Prostate gland (tissue), 2 donors: Measurements from ENCODE around the gene RBM33. TPM values are rescaled to one million over a fixed set of nuclear protein-coding genes. Genes with fewer than 3 reads are reported as not detected.

Source experiments
- DNase-seq: peaks from one replicate; pipeline ENCODE4 v3.0.0-alpha.2; 2019; ENCODE audit warnings: low spot score
- H3K27ac ChIP-seq, 2 donors: fragments of 200-600 bp; sonication (generic); 2 replicates each; pipeline ENCODE4 v1.5.1; 2017 to 2019
- H3K27me3 ChIP-seq: fragments of 200-600 bp; sonication (generic); replicated peaks from 2 replicates; pipeline ENCODE4 v1.5.1; 2019; ENCODE audit not compliant: insufficient read depth
- H3K36me3 ChIP-seq, 2 donors: fragments of 200-600 bp; sonication (generic); 1 replicate in 1 of 2; 2 replicates in 1 of 2; pipeline versions ENCODE4 v1.5.1 to v1.8.1; 2017 to 2019
- H3K4me1 ChIP-seq: fragments of 200-600 bp; sonication (generic); replicated peaks from 2 replicates; pipeline ENCODE4 v1.5.1; 2019
- H3K4me3 ChIP-seq, 2 donors: fragments of 200-600 bp; sonication (generic); 2 replicates each; pipeline ENCODE4 v1.5.1; 2017 to 2019
- H3K9me3 ChIP-seq: fragments of 200-600 bp; sonication (generic); 2 replicates; pipeline ENCODE4 v1.5.1; 2017
- CTCF ChIP-seq, 4 experiments: fragments of 200-600 bp in 2 of 4; fragments of 450-650 bp in 2 of 4; sonication (generic) in 2 of 4; IDR thresholded peaks; 1 replicate in 3 of 4; 2 replicates in 1 of 4; pipeline ENCODE4 v1.5.1; 2016 to 2019; ENCODE audit warnings: antibody characterized with exemption in 4 of 4, mild to moderate bottlenecking in 2 of 4, moderate library complexity in 2 of 4
- POLR2A ChIP-seq: fragments of 450-650 bp; IDR thresholded peaks from one replicate; pipeline ENCODE4 v1.6.1; 2016; ENCODE audit warnings: antibody characterized with exemption, mild to moderate bottlenecking
- POLR2AphosphoS5 ChIP-seq: sonication (generic); formaldehyde crosslinking; IDR thresholded peaks from one replicate; pipeline ENCODE4 v1.6.1; 2017; ENCODE audit warnings: antibody characterized with exemption
- whole genome bisulfite sequencing: methylation state at CpG from one replicate; pipeline ENCODE4 v1.1.5; 2018; 5-methylcytosine and 5-hydroxymethylcytosine counted together
- intact Hi-C: fragments of 100-400 bp; cut with DNase I; formaldehyde crosslinking; loops from one replicate; pipeline ENCODE4 v1.14.2; 2022
- total RNA-seq, 2 donors: library from RNA; depleted of rRNA; stranded (reverse); fragments of >200 nt; gene quantifications; one replicate each; pipeline ENCODE4 v1.1.0, GENCODE V29; 2016

RBM33 gene
- total RNA-seq, 2 donors from 2014 or later = 33.2 to 82.9 TPM

- intact Hi-C loops = loop anchor here (10.0 kb wide), 1 partner anchor 838 kb away; no protein-coding TSS in a partner anchor
- 96% methylated on average over 10 of the region's 10 CpGs for WGBS
- H3K9me3 ChIP-seq = no peaks in the 10 kb centered on the region
- H3K27ac ChIP-seq = no peak overlapping the region
- H3K27me3 ChIP-seq = no peaks in the 10 kb centered on the region
- H3K4me1 ChIP-seq = no peaks in the 10 kb centered on the region
- no peak overlapping the region for H3K4me3 ChIP-seq
- H3K36me3 ChIP-seq = no peaks in the 10 kb centered on the region
- TF ChIP-seq POLR2AphosphoS5 (no peak), CTCF (IDR thresholded peaks at IDR 0.05) (no peak), POLR2A (no peak)
- DNase-seq = no peak
These were observed 118.7 kb downstream of the RBM33 start for GRCh38 chr7:155763122-155763521.

DNA sequence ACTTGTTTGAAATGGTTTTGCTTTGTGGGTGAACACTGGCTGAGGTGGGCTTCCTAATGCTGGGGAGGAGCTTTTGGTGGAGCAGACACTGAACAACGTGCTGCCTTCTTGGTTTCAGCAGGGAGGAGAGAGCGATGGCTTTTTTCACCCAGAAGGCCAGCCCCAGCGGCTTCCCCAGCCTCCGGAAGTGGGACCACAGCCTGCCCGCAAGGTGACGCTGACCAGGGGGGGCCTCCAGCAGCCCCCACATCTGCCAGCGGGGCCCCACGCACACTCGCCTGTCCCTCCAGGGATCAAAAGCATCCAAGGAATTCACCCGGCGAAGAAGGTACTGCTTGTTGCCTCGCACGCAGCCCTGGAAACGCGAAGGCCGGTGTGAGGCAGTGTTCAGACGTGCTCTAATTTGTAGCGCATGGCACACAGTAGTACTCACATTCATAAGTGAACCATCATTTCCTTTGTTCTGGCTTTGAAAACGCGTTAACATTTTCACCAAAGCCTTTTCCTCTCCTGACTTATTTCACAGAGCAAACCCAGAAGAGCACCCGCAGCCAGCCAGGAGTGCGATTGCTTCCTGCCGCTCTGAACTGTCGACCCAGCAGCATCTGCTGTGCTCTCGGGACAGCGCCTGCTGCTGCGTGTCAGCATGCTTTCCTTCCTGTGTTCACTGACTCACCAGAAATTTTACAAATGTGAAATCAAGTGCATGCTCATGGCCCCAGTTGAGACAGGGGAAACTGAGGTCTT, 119.4 kb downstream of the RBM33 start:
- TF ChIP-seq CTCF (IDR thresholded peaks at IDR 0.05) (no peak), POLR2AphosphoS5 (no peak), POLR2A (no peak)
- no peaks in the 10 kb centered on the region for H3K36me3 ChIP-seq

GRCh38 chr7:155764438-155764793, 120.0 kb downstream of the RBM33 start:
- Histone ChIP-seq H3K9me3 (no peaks in the 10 kb centered on the region), H3K4me1 (no peaks in the 10 kb centered on the region), H3K27me3 (no peaks in the 10 kb centered on the region), H3K27ac (no peak overlapping the region), H3K4me3 (no peak overlapping the region), H3K36me3 (no peaks in the 10 kb centered on the region)
- DNase-seq = no peak
- no peak for TF ChIP-seq POLR2A
- no peak for TF ChIP-seq POLR2AphosphoS5
- TF ChIP-seq CTCF (IDR thresholded peaks at IDR 0.05) = no peak
- 86% methylated on average over 7 of the region's 7 CpGs for WGBS
- intact Hi-C loops = loop anchor here (10.0 kb wide), 1 partner anchor 840 kb away; no protein-coding TSS in a partner anchor

More for the DNA sequence above, 119.4 kb downstream of the RBM33 start:
- 67% methylated on average over 26 of the region's 27 CpGs for WGBS
- no peaks in the 10 kb centered on the region for H3K9me3 ChIP-seq
- DNase-seq = no peak
- H3K27ac ChIP-seq = no peak overlapping the region
- H3K4me1 ChIP-seq = no peaks in the 10 kb centered on the region
- H3K27me3 ChIP-seq = no peaks in the 10 kb centered on the region
- intact Hi-C loops = loop anchor here (10.0 kb wide), 1 partner anchor 839 kb away; no protein-coding TSS in a partner anchor
- no peak overlapping the region for H3K4me3 ChIP-seq

DNA sequence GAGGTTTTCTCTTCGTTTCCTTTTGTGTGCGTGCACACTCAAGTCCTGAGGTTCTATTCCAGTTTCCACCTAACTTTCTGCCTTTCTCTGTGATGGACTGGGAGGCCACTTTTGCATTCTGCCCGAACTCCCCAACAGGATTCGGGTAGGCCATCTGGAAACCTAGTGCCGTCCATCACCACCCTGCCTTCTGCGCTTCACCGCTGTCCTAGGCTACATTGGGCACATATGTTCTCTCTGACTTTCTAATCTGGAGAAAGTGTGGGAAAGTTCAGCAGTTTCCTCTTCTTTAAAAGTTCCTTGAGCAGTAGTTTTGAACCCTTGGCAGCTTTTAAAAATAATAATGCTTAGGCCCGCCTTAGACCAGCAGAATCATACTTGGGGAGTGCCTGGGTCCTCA, 121.0 kb downstream of the RBM33 start:
- Histone ChIP-seq H3K9me3 (no peaks in the 10 kb centered on the region), H3K4me1 (no peaks in the 10 kb centered on the region), H3K36me3 (no peaks in the 10 kb centered on the region), H3K27ac (no peak overlapping the region), H3K27me3 (no peaks in the 10 kb centered on the region), H3K4me3 (no peak overlapping the region)
- intact Hi-C loops = loop anchor here (5.0 to 10.0 kb wide), 2 partner anchors 168 to 841 kb away; no protein-coding TSS in a partner anchor
- TF ChIP-seq POLR2AphosphoS5 (no peak), CTCF (IDR thresholded peaks at IDR 0.05) (no peak), POLR2A (no peak)
- 97% methylated on average over 8 of the region's 8 CpGs for WGBS
- DNase-seq = no peak

GRCh38 chr7:155766386-155766785, 121.9 kb downstream of the RBM33 start:
- no peaks in the 10 kb centered on the region for H3K36me3 ChIP-seq

More at GRCh38 chr7:155766386-155766785, 121.9 kb downstream of the RBM33 start:
- Histone ChIP-seq H3K9me3 (no peaks in the 10 kb centered on the region), H3K27ac (no peak overlapping the region), H3K4me3 (no peak overlapping the region), H3K4me1 (no peaks in the 10 kb centered on the region), H3K27me3 (no peaks in the 10 kb centered on the region)
- intact Hi-C loops = loop anchor here (5.0 to 10.0 kb wide), 2 partner anchors 169 to 842 kb away; no protein-coding TSS in a partner anchor
- 80% methylated on average over 12 of the region's 12 CpGs for WGBS
- DNase-seq = no peak
- TF ChIP-seq POLR2AphosphoS5 = no peak
- no peak for TF ChIP-seq POLR2A
- no peak for TF ChIP-seq CTCF (IDR thresholded peaks at IDR 0.05)
